HepG2 (cell line): Measurements from ENCODE around the gene WDR59. TPM values are rescaled to one million over a fixed set of nuclear protein-coding genes. Genes with fewer than 3 reads are reported as not detected.

Source experiments
- ATAC-seq: fragments of 200-7000 bp; cut with Tn5 transposase; 3 replicates; pipeline ENCODE4 v1.9.1; 2020; ENCODE audit warnings: mild to moderate bottlenecking, moderate library complexity
- BruUV-seq: library from RNA; stranded (reverse); fragments of 400-500 nt; replicated peaks from 2 replicates; lab custom pipeline; 2021; lab: Mats Ljungman, UMichigan
- CTCF ChIA-PET: fragments of 300-600 bp; formaldehyde crosslinking; extraction: SDS; loops from one replicate; lab custom pipeline; 2021; ENCODE audit warnings: low total read pairs, inconsistent platforms, low intra/inter-chr PET ratio; lab: Yijun Ruan, JAX
- POLR2A ChIA-PET: fragments of 350-600 bp; sonication (Branson Sonifier 250); formaldehyde crosslinking; loops from one replicate; lab custom pipeline; 2020; ENCODE audit warnings: antibody characterized with exemption, inconsistent platforms; lab: Yijun Ruan, JAX
- DNase-seq: peaks from one replicate; pipeline ENCODE4 v3.0.0-alpha.2; 2015; ENCODE audit warnings: low spot score
- FAIRE-seq: peaks from 3 replicates; lab custom pipeline; 2011; peaks lifted over from hg19 to GRCh38; lab: Jason Lieb, UNC
- H2AFZ ChIP-seq: one replicate; pipeline ENCODE4 v1.6.1; 2011; ENCODE audit warnings: low read length, inconsistent platforms
- H3K27ac ChIP-seq: fragments of 300-600 bp; 3 replicates; pipeline ENCODE4 v1.8.0; 2011; ENCODE audit warnings: mixed run types, mild to moderate bottlenecking, mixed read lengths, low read length, inconsistent platforms; ENCODE audit not compliant: insufficient read depth; ENCODE audit errors: extremely low read length
- H3K27me3 ChIP-seq, 2 experiments: fragments of 200-600 bp in 1 of 2; 2 replicates in 1 of 2; 3 replicates in 1 of 2; pipeline versions ENCODE4 v1.6.0 to v1.8.0; 2011; ENCODE audit warnings: low read length in 2 of 2, mild to moderate bottlenecking in 2 of 2, moderate library complexity in 2 of 2, inconsistent platforms in 1 of 2; ENCODE audit not compliant: insufficient read depth in 2 of 2, control insufficient read depth in 1 of 2
- H3K36me3 ChIP-seq, 2 experiments: fragments of 200-600 bp in 1 of 2; replicated peaks in 1 of 2; 2 replicates in 1 of 2; 3 replicates in 1 of 2; pipeline versions ENCODE4 v1.5.1 to v1.8.0; 2011; ENCODE audit warnings: low read length in 2 of 2, inconsistent platforms in 1 of 2; ENCODE audit not compliant: insufficient read depth in 2 of 2, control insufficient read depth in 1 of 2
- H3K4me1 ChIP-seq: 2 replicates; pipeline ENCODE4 v1.5.1; 2012; ENCODE audit warnings: low read length, inconsistent platforms; ENCODE audit not compliant: insufficient read depth
- H3K4me2 ChIP-seq: 2 replicates; pipeline ENCODE4 v1.6.0; 2011; ENCODE audit warnings: low read depth, low read length, inconsistent platforms
- H3K4me3 ChIP-seq, 3 experiments: fragments of 200-600 bp in 1 of 3; sonication (generic), shearing (Covaris generic) in 1 of 3; replicated peaks in 1 of 3; 2 replicates each; pipeline ENCODE4 v1.5.1; 2011 to 2016; ENCODE audit warnings: low read length in 3 of 3, inconsistent platforms in 2 of 3, low read depth in 2 of 3, mild to moderate bottlenecking in 2 of 3, control low read depth in 1 of 3, mixed read lengths in 1 of 3; ENCODE audit not compliant: insufficient read depth in 1 of 3
- H3K79me2 ChIP-seq: one replicate; pipeline ENCODE4 v1.6.1; 2011; ENCODE audit warnings: low read length, inconsistent platforms; ENCODE audit not compliant: insufficient read depth
- H3K9ac ChIP-seq: 2 replicates; pipeline ENCODE4 v1.6.0; 2011; ENCODE audit warnings: mild to moderate bottlenecking, low read depth, low read length, inconsistent platforms; ENCODE audit not compliant: insufficient read depth
- H3K9me3 ChIP-seq: 2 replicates; pipeline ENCODE4 v1.5.1; 2012; ENCODE audit warnings: mild to moderate bottlenecking, low read length
- H4K20me1 ChIP-seq: 2 replicates; pipeline ENCODE4 v1.6.0; 2011; ENCODE audit warnings: inconsistent platforms, mild to moderate bottlenecking, low read length, moderate library complexity; ENCODE audit not compliant: insufficient read depth
- ARID5B ChIP-seq: IDR thresholded peaks from 2 replicates; pipeline ENCODE4 v1.4.0; 2020; ENCODE audit warnings: mild to moderate bottlenecking, missing genetic modification reagents
- FOSL2 ChIP-seq: sonication (generic); formaldehyde crosslinking; IDR thresholded peaks from 2 replicates; pipeline ENCODE4 v1.4.0; 2020; ENCODE audit warnings: missing genetic modification reagents
- HNRNPK ChIP-seq: fragments of 200-400 bp; formaldehyde crosslinking; IDR thresholded peaks from 2 replicates; pipeline ENCODE4 v1.6.1; 2018; ENCODE audit warnings: low read length, low read depth, moderate library complexity, mild to moderate bottlenecking; ENCODE audit not compliant: poor library complexity, severe bottlenecking
- HNRNPUL1 ChIP-seq: fragments of 200-400 bp; formaldehyde crosslinking; IDR thresholded peaks from 2 replicates; pipeline ENCODE4 v1.6.1; 2017; ENCODE audit warnings: low read depth, mild to moderate bottlenecking, low read length, moderate library complexity
- PHF5A ChIP-seq: IDR thresholded peaks from one replicate; pipeline ENCODE4 v1.6.1; 2018; ENCODE audit warnings: low read depth, missing genetic modification reagents; ENCODE audit not compliant: unreplicated experiment
- ZFP62 ChIP-seq: sonication (generic); formaldehyde crosslinking; IDR thresholded peaks from 2 replicates; pipeline ENCODE4 v1.4.0; 2020; ENCODE audit warnings: missing genetic modification reagents
- ZFY ChIP-seq: sonication (generic); formaldehyde crosslinking; IDR thresholded peaks from 2 replicates; pipeline ENCODE4 v1.4.0; 2020; ENCODE audit warnings: missing genetic modification reagents
- ZHX2 ChIP-seq, 2 experiments: sonication (generic) in 1 of 2; formaldehyde crosslinking in 1 of 2; IDR thresholded peaks; 2 replicates each; pipeline versions ENCODE4 v1.6.1 to v1.9.0; 2014 to 2022; ENCODE audit warnings: antibody characterized with exemption in 1 of 2, borderline replicate concordance in 1 of 2, inconsistent platforms in 1 of 2, low read depth in 1 of 2, missing genetic modification reagents in 1 of 2
- ZNF10 ChIP-seq: sonication (generic); formaldehyde crosslinking; IDR thresholded peaks from 2 replicates; pipeline ENCODE4 v1.4.0; 2020; ENCODE audit warnings: mild to moderate bottlenecking, low read depth, missing genetic modification reagents, borderline replicate concordance
- ZNF12 ChIP-seq: sonication (generic); formaldehyde crosslinking; IDR thresholded peaks from 2 replicates; pipeline ENCODE4 v1.5.0; 2020; ENCODE audit warnings: missing genetic modification reagents
- ZNF362 ChIP-seq: sonication (generic); formaldehyde crosslinking; IDR thresholded peaks from 2 replicates; pipeline ENCODE4 v1.4.0; 2020; ENCODE audit warnings: missing genetic modification reagents, mild to moderate bottlenecking, borderline replicate concordance
- ZNF678 ChIP-seq: sonication (generic); formaldehyde crosslinking; IDR thresholded peaks from 2 replicates; pipeline ENCODE4 v1.4.0; 2020; ENCODE audit warnings: mild to moderate bottlenecking, missing genetic modification reagents
- ZNF790 ChIP-seq: sonication (generic); formaldehyde crosslinking; IDR thresholded peaks from 2 replicates; pipeline ENCODE4 v1.8.0; 2022; ENCODE audit warnings: missing genetic modification reagents, mild to moderate bottlenecking, borderline replicate concordance
- WGBS: methylation state at CpG from one replicate; pipeline ENCODE4 v1.1.6; 2017; ENCODE audit warnings: low lambda C conversion rate; 5-methylcytosine and 5-hydroxymethylcytosine counted together
- in situ Hi-C: cut with HindIII; loops from 2 replicates; pipeline ENCODE4 v1.10.0; 2017; ENCODE audit warnings: low pct_unique_long_range_greater_than_20kb; ENCODE audit not compliant: extremely low pct_ligation_motif_present
- intact Hi-C: fragments of 100-400 bp; cut with micrococcal nuclease; formaldehyde crosslinking; loops from one replicate; pipeline ENCODE4 v1.10.0; 2022; ENCODE audit not compliant: unreplicated experiment
- polyA plus RNA-seq, 8 experiments: library from polyadenylated mRNA; depleted of rRNA in 3 of 8; stranded (reverse) in 7 of 8; unstranded in 1 of 8; fragments of >200 nt; fragmentation: Illumina TruSeq in 4 of 8; extraction: Trizol in 4 of 8; gene quantifications; 2 replicates each; pipeline versions ENCODE4 v1.2.1 to v1.2.3, GENCODE V29; 2011 to 2016; ENCODE audit warnings: low read depth in 4 of 8, missing spikeins in 1 of 8, mixed read lengths in 1 of 8; ENCODE audit not compliant: insufficient read depth in 1 of 8
- total RNA-seq, 5 experiments: library from RNA; depleted of rRNA; stranded (reverse); fragments of >200 nt; fragmentation: Illumina TruSeq; extraction: Trizol; gene quantifications; 2 replicates each; pipeline ENCODE4 v1.2.3, GENCODE V29; 2016; ENCODE audit warnings: low read depth in 1 of 5

WDR59 gene
- total and polyA plus RNA-seq, 2 of the 13 experiments (the other 11 are each of a cell fraction or from before 2014, with no cell fraction given): 65.2 to 306 TPM

GRCh38 chr16:75019007-75019406 is 34.1 kb upstream of the WDR59 start:
- peaks cover 92% of the 10 kb centered on the region for H3K79me2 ChIP-seq
- H3K27ac ChIP-seq: peak overlapping the region; percentile 16
- intact Hi-C loops: no loop called here
- in situ Hi-C loops: no loop called here
- H3K27me3 ChIP-seq: no peaks in the 10 kb centered on the region
- H3K4me3 ChIP-seq: no peak overlapping the region
- peaks cover 35% of the 10 kb centered on the region for H3K4me1 ChIP-seq
- ChIA-PET POLR2A (interaction anchor here (0.8 to 1.3 kb wide), 2 partner anchors 9 to 27 kb away, joined by 3 to 6 read pairs; no protein-coding TSS in a partner anchor), CTCF (no interaction called here)
- ATAC-seq (no peak; the same call in 2 of the 3 replicates), DNase-seq (no peak), FAIRE-seq (no peak)
- no peak overlapping the region for H3K9ac ChIP-seq
- WGBS: 75% methylated on average over 8 of the region's 8 CpGs
- H3K4me2 ChIP-seq: no peak overlapping the region
- peaks cover 26% of the 10 kb centered on the region for H4K20me1 ChIP-seq
- H3K36me3 ChIP-seq: no peaks in the 10 kb centered on the region; a peak in 1 of 5 replicates
- H3K9me3 ChIP-seq: peaks cover 11% of the 10 kb centered on the region
- no TSS peak for BruUV-seq
- H2AFZ ChIP-seq: no peak overlapping the region
- TF ChIP-seq ZNF678 (CRISPR knock-in tag) (no peak), ARID5B (CRISPR knock-in tag) (no peak), ZFY (no peak), HNRNPK (no peak), ZNF10 (CRISPR knock-in tag) (no peak), PHF5A (CRISPR knock-in tag) (no peak), ZNF12 (CRISPR knock-in tag) (peak; percentile 72; the same call in 1 of the 2 replicates), FOSL2 (peak; percentile 77), ZHX2 (IDR thresholded peaks at IDR 0.05; ENCODE audit: low read depth) (no peak), ZHX2 (CRISPR knock-in tag; IDR thresholded peaks at IDR 0.05; ENCODE audit: borderline replicate concordance) (no peak), ZFP62 (CRISPR knock-in tag) (no peak), ZNF362 (CRISPR knock-in tag) (no peak), HNRNPUL1 (no peak), ZNF790 (CRISPR knock-in tag) (no peak)
